Dermis microvascular lymphatic vessel endothelial cell (primary cell): ENCODE results near the gene METTL22. TPM values are rescaled to one million over a fixed set of nuclear protein-coding genes. Genes with fewer than 3 reads are reported as not detected.

Experiments used
- DNase-seq, 2 donors: peaks; one replicate each; pipeline versions ENCODE4 v3.0.0 to v3.0.0-alpha.2; 2010; ENCODE audit warnings: low read depth in 2 of 2
- total RNA-seq: library from RNA; depleted of rRNA; stranded (reverse); fragments of >200 nt; gene quantifications from 2 replicates; pipeline ENCODE4 v1.2.1, GENCODE V29; 2014

METTL22 gene
- total RNA-seq, 1 donor from 2014 or later, result 8.9 TPM

DNA sequence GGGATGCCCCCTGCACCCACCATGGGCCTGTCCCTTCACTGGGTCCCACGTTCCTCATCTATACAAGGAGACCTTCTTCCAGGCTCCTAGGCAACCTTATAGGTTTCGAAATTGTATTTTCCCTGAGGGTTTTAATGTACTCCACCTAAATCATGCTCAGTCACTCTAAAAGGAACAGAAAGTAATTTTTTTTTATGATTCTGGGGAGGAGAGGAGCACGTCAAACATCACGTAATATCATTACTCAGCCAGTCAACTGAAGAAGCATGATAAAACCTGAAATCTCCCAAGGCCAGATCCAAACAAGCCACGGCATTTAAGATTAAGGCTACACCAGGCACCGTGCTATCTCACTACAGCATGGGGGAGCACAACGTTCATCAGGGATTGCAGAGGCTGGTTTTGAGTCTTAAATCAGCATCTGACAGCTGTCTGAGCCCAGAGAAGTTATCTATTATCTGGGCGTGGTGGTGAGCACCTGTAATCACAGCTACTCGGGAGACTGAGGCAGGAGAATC, 27.3 kb upstream of the METTL22 start:
- DNase-seq, result no peak

DNA sequence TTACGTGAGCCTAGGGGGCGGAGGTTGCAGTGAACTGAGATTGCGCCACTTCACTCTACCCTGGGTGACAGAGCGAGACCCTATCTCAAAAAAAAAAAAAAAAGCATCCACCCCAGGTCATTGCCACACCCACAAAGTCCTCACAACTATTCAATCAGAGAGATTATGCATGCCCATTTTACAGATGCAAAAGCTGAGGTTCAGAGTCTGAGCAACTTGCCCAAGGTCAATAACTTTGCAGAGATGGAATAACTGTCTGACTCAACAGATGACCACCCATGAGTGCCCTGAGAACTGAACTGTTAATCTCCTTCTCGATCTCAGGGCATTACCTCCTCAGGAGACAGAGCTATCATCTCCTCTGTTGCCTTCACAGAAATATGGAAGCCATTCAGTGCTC, 25.7 kb upstream of the METTL22 start:
- no peak for DNase-seq

DNA sequence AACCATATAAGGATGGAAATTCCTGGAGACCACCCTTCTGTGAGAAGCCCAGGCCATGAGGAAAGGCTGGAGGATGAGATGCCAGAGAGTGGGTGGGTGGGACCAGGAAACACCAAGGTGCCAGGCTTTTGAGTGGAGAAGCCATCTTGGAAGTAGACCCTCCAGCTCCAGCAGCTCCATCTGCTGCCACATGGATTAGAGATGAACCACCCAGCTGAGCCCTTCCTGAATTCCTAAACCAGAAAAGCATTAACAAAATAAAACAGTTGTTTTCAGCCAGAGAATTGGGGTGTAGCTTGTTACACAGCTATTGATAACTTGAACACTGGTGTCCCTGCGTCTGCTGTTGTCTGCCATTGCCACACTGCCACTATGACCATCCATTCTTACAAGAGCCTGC, 24.9 kb upstream of the METTL22 start:
- DNase-seq, result no peak

DNA sequence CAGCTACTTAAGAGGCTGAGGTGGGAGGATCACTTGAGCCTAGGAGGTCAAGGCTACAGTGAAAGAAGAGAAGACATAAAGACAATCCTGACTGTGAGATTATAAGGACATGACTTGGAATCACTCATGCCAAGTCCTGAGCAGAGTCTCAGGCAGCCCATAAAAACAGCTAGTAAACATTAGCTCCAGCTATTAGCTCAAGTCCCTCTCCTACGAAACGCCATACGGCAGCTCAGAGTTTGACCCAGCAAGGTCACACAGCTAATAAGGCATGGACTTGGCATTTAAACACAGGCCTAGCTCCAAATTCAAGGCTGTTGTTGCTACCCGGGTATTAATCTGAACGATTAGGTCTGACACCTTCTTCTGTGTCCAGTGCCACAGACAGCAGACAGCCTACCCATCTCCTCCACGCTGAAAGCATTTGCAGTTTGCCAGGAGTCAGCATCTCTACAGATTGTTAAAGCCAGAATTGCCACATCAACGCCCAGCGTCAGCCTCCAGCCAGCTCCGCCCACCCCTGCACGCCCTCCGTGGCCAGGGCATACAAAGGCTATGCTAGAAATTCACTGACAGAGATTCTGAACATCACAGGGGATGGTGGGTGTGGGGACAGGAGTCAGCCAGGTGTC, 21.2 kb upstream of the METTL22 start:
- DNase-seq, result no peak

DNA sequence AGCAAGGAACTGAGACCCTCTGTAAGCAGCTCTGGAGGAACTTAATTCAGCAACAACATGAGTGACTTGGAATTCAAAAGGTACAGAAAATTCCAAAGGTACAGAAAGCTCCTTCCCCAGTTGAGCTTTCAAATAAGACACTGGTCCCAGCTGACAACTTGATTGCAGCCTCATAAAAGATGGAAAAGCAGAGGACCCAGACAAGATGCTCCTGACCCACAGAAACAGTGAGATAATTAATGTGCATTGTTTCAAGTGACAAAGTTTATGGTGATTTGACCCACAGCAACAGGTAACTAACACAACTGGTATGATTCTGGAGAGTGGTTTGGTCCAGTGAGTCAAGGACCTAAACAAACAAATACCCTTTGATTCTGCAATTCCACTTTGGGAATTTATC, 15.9 kb upstream of the METTL22 start:
- no peak for DNase-seq

DNA sequence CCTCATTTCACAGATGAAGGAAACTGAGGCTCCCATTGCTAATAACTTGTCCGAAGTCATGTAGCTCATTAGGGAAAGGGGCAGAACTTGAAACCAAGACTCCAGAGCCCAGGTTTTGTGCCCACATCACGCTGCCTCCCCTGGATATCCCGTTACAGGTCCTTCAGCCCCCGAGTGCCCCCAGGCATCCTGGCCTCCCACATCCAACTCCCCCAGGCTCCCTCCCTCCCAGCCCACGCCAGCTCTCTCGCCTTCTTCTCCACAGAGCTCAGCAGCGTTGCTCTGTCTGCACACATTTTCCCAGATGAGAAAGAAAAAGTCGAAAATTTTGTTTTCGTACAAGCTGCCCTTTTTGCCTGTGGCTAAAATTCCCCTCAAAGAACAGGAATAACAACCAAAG, 14.3 kb upstream of the METTL22 start:
- DNase-seq, result no peak

DNA sequence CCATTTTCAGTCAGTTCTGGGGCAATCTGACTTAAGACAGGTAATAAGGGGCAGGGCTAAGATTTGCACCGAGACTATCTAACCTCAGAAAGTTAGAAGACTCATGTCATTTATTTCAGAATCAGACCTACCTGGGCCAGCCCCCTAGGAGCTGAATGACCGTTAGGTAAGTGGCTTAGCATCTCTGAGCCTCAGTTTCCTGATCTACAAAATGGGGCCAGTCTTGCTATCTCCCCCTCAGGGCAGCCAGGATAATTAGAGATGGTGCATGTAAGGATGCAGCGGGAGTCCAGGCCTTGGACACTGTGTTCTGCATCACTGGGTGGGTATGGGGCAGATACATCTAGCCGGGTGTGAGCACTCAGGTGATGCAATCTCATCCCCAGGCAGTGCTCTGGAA, 10.4 kb upstream of the METTL22 start:
- no peak for DNase-seq

DNA sequence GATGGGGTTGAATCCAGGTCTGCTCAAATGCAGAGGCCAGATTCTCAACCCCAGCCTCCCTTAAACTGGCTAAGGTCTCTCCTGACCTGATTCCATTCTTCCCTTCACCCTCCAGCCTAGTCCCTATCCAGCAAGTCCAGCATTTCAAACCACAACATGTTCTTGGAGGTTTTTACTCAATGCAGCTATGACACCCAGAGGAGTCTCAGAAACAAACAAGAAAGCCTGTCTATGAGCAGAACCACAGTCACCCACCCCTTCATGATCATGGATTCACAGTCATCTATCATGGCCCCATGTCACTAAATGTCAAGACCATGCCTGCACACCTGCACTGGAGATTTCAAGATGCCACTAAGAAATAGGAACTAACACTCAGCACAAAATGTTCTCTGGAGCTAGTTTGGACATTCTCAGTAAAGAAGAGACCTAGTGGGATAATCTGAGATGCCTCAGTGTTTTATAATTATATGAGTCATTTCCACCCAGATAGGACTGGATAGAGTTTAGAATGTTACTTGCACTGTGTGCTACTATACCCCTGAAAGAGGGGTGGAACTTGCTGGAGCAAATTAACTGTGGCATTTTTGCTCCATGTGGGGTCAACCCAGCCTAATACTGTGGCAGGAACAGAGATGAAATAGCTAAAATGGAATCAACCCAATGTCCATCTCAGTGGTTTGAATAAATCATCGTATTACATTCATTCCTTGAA, 9.5 kb upstream of the METTL22 start:
- DNase-seq, result no peak

DNA sequence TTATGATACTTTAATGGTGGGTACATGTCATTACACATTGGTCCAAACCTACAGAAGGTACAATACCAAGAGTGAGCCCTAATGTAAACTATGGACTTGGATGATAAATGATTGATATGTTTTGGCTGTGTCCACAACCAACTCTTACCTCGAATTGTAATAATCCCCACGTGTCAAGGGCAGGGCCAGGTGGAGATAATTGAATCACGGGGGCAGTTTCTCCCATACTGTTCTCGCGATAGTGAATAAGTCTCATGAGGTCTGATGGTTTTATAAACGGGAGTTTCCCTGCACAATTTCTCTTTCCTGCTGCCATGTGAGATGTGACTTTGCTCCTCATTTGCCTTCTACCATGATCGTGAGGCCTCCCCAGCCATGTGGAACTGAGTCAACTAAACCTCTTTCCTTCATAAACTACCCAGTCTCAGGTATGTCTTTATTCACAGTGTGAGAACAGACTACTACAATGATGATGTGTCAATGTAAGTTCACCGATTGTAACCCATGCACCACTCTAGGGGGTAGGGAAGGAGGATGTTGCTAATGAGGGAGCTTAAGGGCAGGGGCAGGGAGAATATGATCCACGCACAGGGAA, 7.0 kb upstream of the METTL22 start:
- no peak for DNase-seq

DNA sequence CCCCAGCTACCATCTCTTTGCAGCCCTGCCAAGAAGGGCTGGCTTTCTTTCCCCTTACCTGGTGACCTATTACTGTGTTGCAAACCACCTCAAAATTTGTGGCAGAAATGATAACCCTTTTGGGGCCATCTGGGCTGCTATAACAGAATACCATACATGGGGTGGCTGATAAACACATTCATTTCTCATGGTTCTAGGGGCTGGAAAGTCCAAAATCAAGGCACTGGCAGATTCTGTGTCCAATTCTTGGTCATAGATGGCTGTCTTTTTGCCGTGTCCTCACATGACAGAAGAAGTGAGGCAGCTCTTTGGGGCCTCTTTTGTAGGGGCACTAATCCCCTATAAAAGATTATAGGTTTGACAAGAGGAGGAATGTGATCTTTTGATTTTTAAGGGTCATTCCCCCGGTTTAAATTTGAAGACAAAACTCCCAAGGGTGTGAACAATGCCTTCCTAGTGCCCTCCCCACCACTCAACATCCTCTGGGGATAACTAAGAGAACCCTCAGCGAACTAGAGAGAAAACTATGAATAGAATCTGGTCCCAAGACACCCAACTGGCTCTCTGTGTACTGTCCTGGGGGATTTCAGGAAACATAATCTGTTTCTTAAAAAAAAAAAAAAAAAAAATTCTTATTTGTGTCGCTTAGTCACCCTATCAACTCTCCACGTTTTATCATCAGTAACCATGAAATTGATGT, 1.7 kb upstream of the METTL22 start:
- DNase-seq, result no peak

DNA sequence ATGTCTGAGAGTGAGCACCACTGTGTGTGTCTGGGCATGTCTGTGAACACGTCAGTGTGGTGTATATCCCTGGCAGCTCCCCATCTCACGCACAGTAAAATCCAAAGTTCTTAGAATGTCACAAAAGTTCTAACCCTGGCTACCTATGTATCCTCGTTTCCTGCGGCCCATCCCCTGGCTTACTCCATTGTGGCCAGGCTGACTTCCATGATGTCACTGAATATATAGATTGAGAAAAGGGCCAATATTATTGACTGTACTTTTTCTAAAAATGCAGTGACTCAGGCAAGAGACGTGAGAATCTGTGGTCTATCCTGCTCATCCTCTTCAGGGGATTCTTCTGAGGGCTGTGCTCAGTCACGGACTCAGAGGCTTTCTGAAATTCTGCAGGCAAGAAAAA, 963 bp upstream of the METTL22 start:
- DNase-seq, result no peak

DNA sequence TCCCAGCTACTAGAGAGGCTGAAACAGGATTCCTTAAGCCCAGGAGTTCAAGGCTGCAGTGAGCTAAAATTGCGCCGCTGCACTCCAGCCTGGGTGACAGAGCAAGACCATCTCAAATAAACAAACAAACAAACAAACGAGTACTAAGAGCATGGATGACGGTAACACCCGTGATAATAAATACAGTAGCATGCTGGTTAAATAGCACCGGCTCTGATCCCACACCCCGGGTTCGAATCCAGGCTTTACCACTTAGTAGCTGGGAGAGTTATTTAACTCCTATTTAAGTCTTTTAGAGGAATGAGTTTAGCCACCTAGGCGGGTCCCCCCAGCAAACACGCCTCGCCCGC, 301 bp upstream of the METTL22 start:
- no peak for DNase-seq

DNA sequence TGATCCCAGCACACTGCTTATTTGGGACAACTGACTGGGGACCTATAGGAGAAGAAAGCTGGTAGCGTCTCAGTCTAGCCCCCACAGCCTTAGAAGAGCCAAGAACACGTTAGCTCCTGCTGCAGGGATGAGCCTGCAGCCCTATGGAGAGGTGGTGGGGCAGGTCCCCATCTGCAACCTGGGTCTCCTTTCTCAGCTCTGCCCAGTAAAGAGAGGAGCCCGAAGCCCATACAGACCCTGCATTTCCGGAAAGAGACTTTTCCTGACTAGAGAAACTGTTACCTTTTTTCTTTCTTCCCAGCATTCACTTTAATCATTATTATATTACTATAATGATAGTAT, 788 bp downstream of the METTL22 start:
- DNase-seq, result no peak

DNA sequence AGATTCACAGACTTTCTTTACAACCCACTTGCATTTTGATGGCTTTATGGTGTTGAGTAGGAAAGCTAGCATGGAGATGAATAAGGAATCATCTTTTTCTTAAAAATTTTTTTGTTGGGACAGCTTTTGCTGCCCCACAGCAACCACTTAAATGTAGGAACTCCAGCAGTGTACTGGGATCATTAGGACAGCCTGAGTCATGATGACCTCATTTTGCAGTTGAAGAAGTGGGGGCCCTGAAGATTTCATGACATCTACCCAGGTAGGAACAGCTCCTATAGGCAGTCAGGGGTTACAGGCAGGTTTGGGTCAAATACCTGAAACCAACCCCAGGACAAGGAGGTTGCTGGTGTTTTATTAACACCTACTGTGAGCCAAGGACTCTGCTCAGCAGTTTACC, 2.1 kb downstream of the METTL22 start:
- DNase-seq, result no peak

DNA sequence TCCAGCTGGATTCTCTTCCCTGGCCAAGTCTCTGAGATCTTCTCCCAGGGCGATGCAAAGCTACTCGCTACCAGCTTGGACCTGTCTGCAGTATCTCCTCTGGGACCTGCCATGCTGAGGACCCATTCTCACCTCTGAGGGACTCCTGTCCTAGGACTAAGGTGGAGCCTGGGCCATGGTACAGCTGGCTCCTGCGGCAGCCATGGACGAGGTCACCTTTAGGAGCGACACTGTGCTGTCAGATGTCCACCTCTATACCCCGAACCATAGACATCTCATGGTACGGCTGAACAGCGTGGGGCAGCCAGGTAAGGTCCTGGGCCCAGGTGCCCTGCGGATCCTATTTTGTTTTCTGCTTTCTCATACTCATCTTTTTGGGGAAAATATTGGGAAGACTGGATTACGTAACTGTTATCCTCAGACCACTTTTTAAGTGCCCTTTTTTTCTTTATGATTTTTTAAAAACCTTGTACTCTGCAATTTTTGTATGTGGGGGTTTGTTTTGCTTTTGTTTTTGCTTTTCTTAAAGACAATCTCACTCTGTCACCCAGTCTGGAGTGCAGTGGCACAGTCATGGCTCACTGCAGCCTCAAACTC, 4.1 kb downstream of the METTL22 start:
- DNase-seq, result no peak

DNA sequence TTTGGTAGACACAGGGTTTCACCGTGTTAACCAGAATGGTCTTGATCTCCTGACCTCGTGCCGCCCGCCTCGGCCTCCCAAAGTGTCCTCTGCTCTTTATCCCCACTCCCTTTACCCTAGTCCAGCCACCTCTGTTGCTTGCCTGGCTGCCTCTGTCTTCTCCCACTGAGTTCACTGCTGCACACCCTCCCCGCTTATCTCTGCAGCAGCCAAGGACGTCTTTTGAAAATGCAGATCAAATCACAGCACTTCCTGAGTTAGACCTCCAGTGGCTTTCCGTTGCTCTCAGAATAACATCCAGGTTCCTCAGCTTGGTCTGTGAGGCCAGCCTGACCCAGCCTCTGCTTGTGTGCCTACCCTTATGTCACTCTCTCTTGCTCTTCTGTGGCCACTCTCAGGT, 5.4 kb downstream of the METTL22 start:
- no peak for DNase-seq

DNA sequence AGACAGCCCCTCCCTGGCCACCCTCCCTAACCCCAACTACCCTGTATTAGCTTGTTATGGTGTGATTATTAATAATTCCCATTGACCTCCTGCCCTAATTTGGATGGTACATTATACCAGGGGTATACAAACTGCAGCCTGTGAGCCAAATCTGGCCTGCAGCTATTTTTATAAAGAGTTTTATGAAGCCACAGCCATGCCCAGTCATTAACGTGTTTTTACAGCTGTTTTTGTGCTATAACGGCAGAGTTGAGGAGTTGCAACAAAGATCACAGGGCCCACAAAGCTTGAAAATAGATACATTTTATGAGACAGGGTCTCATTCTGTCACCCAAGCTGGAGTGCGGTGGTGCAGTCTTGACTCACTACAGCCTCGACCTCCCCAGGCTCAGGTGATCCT, 6.0 kb downstream of the METTL22 start:
- no peak for DNase-seq

DNA sequence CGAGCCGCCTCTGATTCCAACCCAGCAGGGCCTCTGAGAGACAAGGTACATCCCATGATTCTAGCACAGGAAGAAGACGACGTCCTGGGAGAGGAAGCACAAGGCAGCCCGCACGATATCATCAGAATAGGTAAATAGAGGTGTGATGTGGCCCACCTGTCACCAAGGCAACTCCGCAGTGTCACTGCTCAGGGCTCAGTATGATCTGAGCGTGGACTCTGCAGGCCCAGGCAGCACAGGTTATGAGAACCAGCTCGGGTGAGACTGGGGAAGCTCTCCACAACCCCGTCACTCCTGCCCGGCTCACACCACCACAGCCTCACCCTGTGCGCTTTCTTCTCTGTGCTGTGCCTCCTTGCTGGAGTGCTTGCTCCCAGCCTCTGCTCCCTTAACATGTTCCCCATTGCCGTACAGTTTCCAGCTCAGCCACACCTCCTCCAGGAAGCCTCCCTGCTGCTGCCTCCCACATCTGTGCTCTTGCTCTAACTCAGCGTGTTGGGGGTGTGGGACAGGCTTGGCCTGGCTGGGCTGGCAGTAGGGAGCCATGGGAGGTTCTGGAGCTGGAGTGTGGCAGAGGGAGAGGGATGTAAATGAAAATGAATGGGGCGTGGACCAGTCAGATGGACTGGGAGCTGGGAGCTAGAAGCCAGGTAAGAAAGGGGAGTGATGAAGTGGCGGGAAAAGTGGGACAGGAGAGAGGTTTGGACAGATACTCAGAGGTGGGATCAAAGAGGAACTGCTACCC, 7.7 kb downstream of the METTL22 start:
- no peak for DNase-seq

DNA sequence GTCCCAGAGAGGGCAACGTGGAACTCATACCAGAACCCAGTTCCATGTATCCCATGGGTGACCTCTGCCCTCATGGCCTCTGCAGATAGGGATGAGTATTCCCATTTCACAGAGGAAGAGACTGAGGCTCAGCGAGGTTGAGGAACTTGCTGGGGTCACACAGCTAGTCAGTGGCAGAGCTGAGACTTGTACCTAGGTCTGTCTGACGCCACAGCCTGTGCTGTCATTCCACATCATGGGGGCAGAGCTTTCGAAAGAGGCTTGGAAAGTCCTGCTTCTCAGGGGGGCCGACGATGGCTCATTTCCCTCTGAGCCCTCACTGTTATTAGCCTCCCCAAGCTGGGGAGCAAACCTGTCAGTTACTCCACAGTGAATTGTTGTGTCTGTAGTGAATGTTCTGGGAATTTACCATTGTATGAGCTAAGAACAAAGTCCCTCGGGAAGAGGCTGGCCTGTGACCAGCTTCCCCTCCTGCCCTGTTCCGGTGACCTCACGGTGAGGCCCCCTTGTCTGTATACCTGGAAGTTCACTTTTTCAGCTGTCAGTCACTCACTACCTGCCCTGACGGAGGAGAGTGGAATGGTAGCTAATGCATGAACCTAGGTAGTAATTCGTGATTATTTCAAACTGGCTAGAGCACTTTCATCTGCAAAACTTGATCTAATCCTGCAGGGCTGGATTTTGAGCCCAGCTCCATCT, 8.9 kb downstream of the METTL22 start:
- no peak for DNase-seq

DNA sequence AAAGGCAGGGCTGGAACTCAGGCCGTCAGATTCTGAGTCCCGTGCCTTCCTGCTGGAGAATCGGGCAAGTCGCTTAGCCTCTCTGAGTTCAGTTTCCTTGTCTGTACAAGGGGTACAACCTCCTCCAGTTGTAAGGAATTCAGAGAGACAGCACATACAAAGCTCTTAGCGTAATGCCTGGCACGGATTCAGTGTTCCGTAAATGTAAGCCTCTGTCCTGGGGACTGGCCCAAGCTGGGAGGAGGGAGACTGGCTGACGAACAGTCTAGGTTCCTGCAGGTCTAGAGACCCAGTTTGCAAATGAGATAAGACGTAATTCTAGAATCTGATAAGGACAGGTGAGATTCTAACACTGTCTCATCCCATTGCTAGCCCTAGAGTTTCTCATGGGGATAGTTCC, 9.9 kb downstream of the METTL22 start:
- DNase-seq, result no peak
